Stimulated activated CD4-positive, alpha-beta T cell treated with anti-CD3 and anti-CD28 coated beads, Interleukin-1b, Interleukin-23, amount 100 ng/mL, for 4 hours (primary cell): ENCODE data around the gene STXBP4.

Experiments used
- DNase-seq, 2 donors: peaks; one replicate each; pipeline ENCODE4 v3.0.0-alpha.2; 2020; ENCODE audit warnings: low read depth in 2 of 2

STXBP4 gene

GRCh38 chr17:55219459-55219858 lies 250.9 kb downstream of the STXBP4 start:
- DNase-seq, result no peak

- no peak for DNase-seq
Measured at GRCh38 chr17:55219934-55220333, 251.4 kb downstream of the STXBP4 start.
